Urinary bladder (tissue), 4 donors: ENCODE results near the gene C1orf167. TPM values are rescaled to one million over a fixed set of nuclear protein-coding genes. Genes with fewer than 3 reads are reported as not detected.

ENCODE experiments used
- DNase-seq: peaks from one replicate; pipeline ENCODE4 v3.0.0-alpha.2; 2015; ENCODE audit errors: extremely low spot score
- H3K27ac ChIP-seq: one replicate; pipeline ENCODE4 v1.5.1; 2013; ENCODE audit warnings: low read depth, mild to moderate bottlenecking, moderate library complexity
- H3K36me3 ChIP-seq: one replicate; pipeline ENCODE4 v1.6.1; 2013; ENCODE audit warnings: mild to moderate bottlenecking, moderate library complexity; ENCODE audit not compliant: insufficient read depth
- H3K4me1 ChIP-seq: one replicate; pipeline ENCODE4 v1.6.1; 2013; ENCODE audit warnings: mild to moderate bottlenecking, moderate library complexity; ENCODE audit not compliant: insufficient read depth
- H3K4me3 ChIP-seq: one replicate; pipeline ENCODE4 v1.5.1; 2013; ENCODE audit warnings: low read depth, low read length
- WGBS: extraction: QIAGEN DNeasy Blood & Tissue Kit; methylation state at CpG from one replicate; pipeline ENCODE4 v1.1.7; 2013; 5-methylcytosine and 5-hydroxymethylcytosine counted together
- polyA plus RNA-seq: library from polyadenylated mRNA; stranded (reverse); fragments of 200-250 nt; gene quantifications from one replicate; pipeline ENCODE4 v1.2.3, GENCODE V29; 2013
- total RNA-seq: library from RNA; depleted of rRNA; stranded (reverse); fragments of >200 nt; gene quantifications from one replicate; pipeline ENCODE4 v1.2.3, GENCODE V29; 2014
- donor health status: healthy with polysubstance abuse.
- donor health status: healthy.

The C1orf167 gene
- total and polyA plus RNA-seq, 2 donors, result 0.42 to 3.2 TPM

GRCh38 chr1:11764115-11764514 lies 2.1 kb downstream of the C1orf167 start:
- Histone ChIP-seq H3K4me3 (no peak overlapping the region), H3K27ac (no peak overlapping the region), H3K36me3 (no peaks in the 10 kb centered on the region), H3K4me1 (no peaks in the 10 kb centered on the region)
- 77% methylated on average over 3 of the region's 3 CpGs for WGBS
- DNase-seq, result no peak

- Histone ChIP-seq H3K27ac (no peak overlapping the region), H3K36me3 (no peaks in the 10 kb centered on the region), H3K4me3 (no peak overlapping the region), H3K4me1 (no peaks in the 10 kb centered on the region)
- 76% methylated on average over 7 of the region's 7 CpGs for WGBS
- no peak for DNase-seq
Measured at GRCh38 chr1:11764519-11764918, 2.5 kb downstream of the C1orf167 start.

GRCh38 chr1:11765661-11766428 lies 3.9 kb downstream of the C1orf167 start:
- DNase-seq, result no peak

GRCh38 chr1:11766429-11766776 lies 4.4 kb downstream of the C1orf167 start:
- DNase-seq, result no peak
- Histone ChIP-seq H3K4me1 (no peaks in the 10 kb centered on the region), H3K27ac (no peak overlapping the region), H3K4me3 (no peak overlapping the region), H3K36me3 (no peaks in the 10 kb centered on the region)
- WGBS, result 71% methylated on average over 14 of the region's 14 CpGs

More at GRCh38 chr1:11765661-11766428, 3.9 kb downstream of the C1orf167 start:
- H3K36me3 ChIP-seq, result no peaks in the 10 kb centered on the region
- WGBS, result 85% methylated on average over 19 of the region's 19 CpGs
- H3K4me3 ChIP-seq, result no peak overlapping the region
- H3K4me1 ChIP-seq, result no peaks in the 10 kb centered on the region
- no peak overlapping the region for H3K27ac ChIP-seq

GRCh38 chr1:11767922-11768704 lies 6.1 kb downstream of the C1orf167 start:
- H3K36me3 ChIP-seq, result no peaks in the 10 kb centered on the region
- no peaks in the 10 kb centered on the region for H3K4me1 ChIP-seq
- no peak for DNase-seq
- H3K4me3 ChIP-seq, result no peak overlapping the region
- H3K27ac ChIP-seq, result no peak overlapping the region
- 73% methylated on average over 16 of the region's 16 CpGs for WGBS

DNA sequence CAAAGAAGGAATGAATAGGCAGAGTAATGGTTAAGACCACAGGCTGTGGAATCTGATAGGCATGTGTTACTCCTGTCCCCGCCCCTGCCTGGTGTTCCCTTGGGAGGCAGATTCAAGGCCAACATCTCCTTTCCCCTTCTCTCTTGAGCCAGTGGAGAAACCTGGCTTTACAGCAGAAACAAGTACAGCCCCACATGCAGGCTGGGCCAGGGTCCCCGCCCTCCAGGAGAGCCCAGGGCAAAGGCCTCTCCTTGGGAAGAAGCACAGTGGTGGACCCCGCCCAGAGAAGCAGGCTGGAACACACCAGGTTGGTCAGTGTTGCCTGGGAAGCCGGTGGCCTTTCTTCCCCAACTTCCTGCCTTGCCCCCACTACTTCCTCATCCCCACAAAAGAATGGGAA lies 6.8 kb downstream of the C1orf167 start:
- H3K27ac ChIP-seq, result no peak overlapping the region
- no peak overlapping the region for H3K4me3 ChIP-seq
- WGBS, result 59% methylated on average over 4 of the region's 4 CpGs
- H3K36me3 ChIP-seq, result no peaks in the 10 kb centered on the region
- no peaks in the 10 kb centered on the region for H3K4me1 ChIP-seq
- no peak for DNase-seq

GRCh38 chr1:11769274-11769673 lies 7.3 kb downstream of the C1orf167 start:
- H3K4me3 ChIP-seq, result no peak overlapping the region
- H3K4me1 ChIP-seq, result no peaks in the 10 kb centered on the region
- no peak for DNase-seq
- no peaks in the 10 kb centered on the region for H3K36me3 ChIP-seq
- no peak overlapping the region for H3K27ac ChIP-seq
- whole genome bisulfite sequencing, result 72% methylated on average over 4 of the region's 4 CpGs

DNA sequence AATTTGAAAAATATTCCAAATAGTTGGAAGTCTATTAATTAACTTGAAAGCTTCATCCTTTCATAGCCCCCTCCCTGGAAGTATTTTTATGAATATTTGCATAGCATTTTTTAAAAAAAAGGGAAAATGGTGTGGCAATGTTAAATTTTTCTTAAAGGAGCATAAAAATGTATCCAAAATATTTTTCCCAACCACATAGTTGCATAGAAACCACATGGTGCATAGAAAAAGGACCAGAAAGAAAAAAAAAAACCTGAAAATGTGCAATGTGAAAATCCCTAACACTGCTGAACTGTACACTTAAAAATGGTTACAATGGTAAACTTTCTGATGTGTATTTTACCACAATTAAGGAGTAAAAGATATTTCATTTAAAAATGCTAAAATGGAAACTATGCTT lies 8.0 kb downstream of the C1orf167 start:
- H3K36me3 ChIP-seq, result no peaks in the 10 kb centered on the region
- no peak overlapping the region for H3K4me3 ChIP-seq
- H3K4me1 ChIP-seq, result no peaks in the 10 kb centered on the region
- DNase-seq, result no peak
- no peak overlapping the region for H3K27ac ChIP-seq

DNA sequence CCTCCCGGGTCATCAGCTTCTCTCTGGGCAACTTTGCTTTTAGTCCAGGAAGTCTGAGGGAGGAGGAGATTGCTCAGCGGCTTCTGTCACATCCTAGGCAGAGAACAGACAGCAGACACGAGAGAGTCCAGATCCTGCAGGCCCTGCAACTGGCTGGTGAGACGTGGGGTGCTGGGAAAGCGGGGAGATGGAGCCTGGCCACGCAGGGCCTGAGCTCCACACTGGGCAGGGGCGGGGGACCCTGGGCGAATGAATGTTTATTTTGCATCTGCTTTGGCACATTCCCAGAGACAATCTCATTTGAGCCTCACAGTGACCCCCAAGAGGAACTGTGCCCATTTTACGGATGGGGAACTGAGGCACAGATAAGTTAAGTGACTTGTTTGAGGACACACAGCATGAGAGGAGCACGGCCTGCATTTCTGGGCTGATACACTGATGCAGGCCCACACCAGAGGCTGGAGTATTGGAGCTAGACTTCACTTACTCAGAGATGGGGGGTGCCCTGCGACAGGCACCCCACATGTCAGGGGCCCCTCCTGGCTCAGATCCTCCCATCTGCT lies 9.6 kb downstream of the C1orf167 start:
- WGBS, result 59% methylated on average over 11 of the region's 11 CpGs
- Histone ChIP-seq H3K27ac (no peak overlapping the region), H3K36me3 (no peaks in the 10 kb centered on the region)

GRCh38 chr1:11772458-11772857 lies 10.5 kb downstream of the C1orf167 start:
- Histone ChIP-seq H3K4me3 (no peak overlapping the region), H3K4me1 (no peaks in the 10 kb centered on the region), H3K27ac (no peak overlapping the region), H3K36me3 (no peaks in the 10 kb centered on the region)
- DNase-seq, result no peak
- WGBS, result 53% methylated on average over 5 of the region's 5 CpGs

More for the DNA sequence above, 9.6 kb downstream of the C1orf167 start:
- Histone ChIP-seq H3K4me1 (no peaks in the 10 kb centered on the region), H3K4me3 (no peak overlapping the region)
- DNase-seq, result no peak

DNA sequence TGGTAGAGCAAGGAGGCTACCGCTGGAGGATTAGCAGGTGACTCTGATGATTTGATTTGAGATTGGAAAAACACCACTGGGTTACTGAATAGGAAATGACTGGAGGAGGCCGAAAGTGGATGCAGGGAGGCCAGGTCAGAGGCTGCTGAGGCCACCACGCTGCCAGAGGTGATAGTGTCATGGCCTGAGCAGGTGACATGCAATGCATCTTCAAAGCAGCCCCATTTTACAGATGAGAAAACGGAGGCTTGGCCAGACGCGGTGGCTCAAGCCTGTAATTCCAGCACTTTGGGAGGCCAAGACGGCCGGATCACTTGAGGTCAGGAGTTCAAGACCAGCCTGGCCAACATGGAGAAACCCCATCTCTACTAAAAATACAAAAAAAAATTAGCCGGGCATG lies 12.8 kb downstream of the C1orf167 start:
- no peak overlapping the region for H3K4me3 ChIP-seq
- 84% methylated on average over 9 of the region's 9 CpGs for WGBS
- H3K4me1 ChIP-seq, result no peaks in the 10 kb centered on the region
- H3K36me3 ChIP-seq, result no peaks in the 10 kb centered on the region
- no peak for DNase-seq
- no peak overlapping the region for H3K27ac ChIP-seq

GRCh38 chr1:11777658-11778322 lies 15.8 kb downstream of the C1orf167 start:
- WGBS, result 85% methylated on average over 8 of the region's 8 CpGs
- no peak for DNase-seq
- H3K4me3 ChIP-seq, result no peak overlapping the region
- no peak overlapping the region for H3K27ac ChIP-seq
- no peaks in the 10 kb centered on the region for H3K4me1 ChIP-seq
- no peaks in the 10 kb centered on the region for H3K36me3 ChIP-seq

DNA sequence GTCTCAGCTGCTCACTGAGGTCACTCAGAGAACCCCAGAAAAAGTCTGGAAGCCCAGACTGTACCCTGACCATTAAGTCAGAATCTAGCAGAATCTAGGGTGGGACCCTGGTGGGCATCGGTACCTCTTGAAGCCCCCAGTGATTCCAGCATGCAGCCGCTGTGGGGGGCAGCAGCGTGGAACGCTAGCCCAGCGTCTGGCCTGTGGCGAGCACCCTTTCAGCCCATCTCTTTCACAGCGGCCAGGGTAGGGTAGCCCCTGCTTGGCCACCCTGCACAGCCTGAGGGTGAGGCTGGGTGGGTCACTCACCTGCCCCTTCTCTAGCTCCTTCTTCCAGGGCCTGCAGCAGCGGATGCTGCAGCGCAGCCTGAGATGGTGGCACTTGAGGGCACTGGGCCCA lies 16.3 kb downstream of the C1orf167 start:
- 93% methylated on average over 9 of the region's 9 CpGs for WGBS
- H3K36me3 ChIP-seq, result no peaks in the 10 kb centered on the region
- no peak for DNase-seq
- no peak overlapping the region for H3K4me3 ChIP-seq
- no peaks in the 10 kb centered on the region for H3K4me1 ChIP-seq
- H3K27ac ChIP-seq, result no peak overlapping the region
